Measurements from ENCODE around the gene CCL21. TPM values are rescaled to one million over a fixed set of nuclear protein-coding genes. Genes with fewer than 3 reads are reported as not detected.

The CCL21 gene
- total RNA-seq, 1 experiment from 2014 or later = not detected

DNA sequence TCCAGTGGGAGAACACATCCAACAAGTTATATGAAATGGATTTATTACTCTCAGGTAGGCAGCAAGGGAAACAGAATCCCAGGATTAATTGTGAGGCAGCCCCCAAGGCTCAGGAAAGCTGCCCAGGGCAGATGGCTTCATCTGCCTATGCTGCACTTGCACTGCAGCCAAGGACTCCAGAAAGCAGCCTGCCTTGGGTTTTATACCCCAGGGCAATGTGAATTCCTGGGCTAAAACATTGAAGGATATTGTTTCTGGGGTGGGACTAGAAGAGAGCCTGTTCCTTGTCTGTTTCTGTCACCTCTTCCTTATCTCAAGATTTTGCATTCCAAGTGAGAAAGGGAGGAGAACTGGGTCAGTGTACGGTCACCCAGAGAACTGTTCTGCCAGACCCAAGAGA lies 38.6 kb downstream of the CCL21 start:
- no peak for ATAC-seq
- H3K9me3 ChIP-seq (ENCODE audit: control insufficient read depth, insufficient read depth, low read depth, low read length) = no peaks in the 10 kb centered on the region
- H3K36me3 ChIP-seq (ENCODE audit: control insufficient read depth, insufficient read depth, low read length) = no peaks in the 10 kb centered on the region
- no TSS peak for BruUV-seq (replicated peaks)
- ChIA-PET POLR2A (no interaction called here), CTCF (no interaction called here)
- in situ Hi-C loops (cut with HindIII; ENCODE audit: low pct_unique_long_range_greater_than_20kb, low sequenced_read_pairs) = no loop called here
- H3K27ac ChIP-seq (ENCODE audit: low read length) = no peak overlapping the region
- TF ChIP-seq POLR2AphosphoS5 (IDR thresholded peaks at IDR 0.05; ENCODE audit: low read depth, low read length) (no peak), TCF7L2 (IDR thresholded peaks at IDR 0.05; ENCODE audit: low read depth, low read length) (no peak)
- TF ChIP-seq, protein P1, sequence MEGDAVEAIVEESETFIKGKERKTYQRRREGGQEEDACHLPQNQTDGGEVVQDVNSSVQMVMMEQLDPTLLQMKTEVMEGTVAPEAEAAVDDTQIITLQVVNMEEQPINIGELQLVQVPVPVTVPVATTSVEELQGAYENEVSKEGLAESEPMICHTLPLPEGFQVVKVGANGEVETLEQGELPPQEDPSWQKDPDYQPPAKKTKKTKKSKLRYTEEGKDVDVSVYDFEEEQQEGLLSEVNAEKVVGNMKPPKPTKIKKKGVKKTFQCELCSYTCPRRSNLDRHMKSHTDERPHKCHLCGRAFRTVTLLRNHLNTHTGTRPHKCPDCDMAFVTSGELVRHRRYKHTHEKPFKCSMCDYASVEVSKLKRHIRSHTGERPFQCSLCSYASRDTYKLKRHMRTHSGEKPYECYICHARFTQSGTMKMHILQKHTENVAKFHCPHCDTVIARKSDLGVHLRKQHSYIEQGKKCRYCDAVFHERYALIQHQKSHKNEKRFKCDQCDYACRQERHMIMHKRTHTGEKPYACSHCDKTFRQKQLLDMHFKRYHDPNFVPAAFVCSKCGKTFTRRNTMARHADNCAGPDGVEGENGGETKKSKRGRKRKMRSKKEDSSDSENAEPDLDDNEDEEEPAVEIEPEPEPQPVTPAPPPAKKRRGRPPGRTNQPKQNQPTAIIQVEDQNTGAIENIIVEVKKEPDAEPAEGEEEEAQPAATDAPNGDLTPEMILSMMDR (IDR thresholded peaks at IDR 0.05) = no peak
- no peaks in the 10 kb centered on the region; the same call in 1 of the 2 replicates for H3K4me1 ChIP-seq (ENCODE audit: control insufficient read depth, insufficient read depth, low read length)
- H3K4me3 ChIP-seq (ENCODE audit: low read depth in 2 of 2, low read length in 2 of 2) = no peak overlapping the region
- DNase-seq (ENCODE audit: low read depth, low spot score) = no peak
- H3K27me3 ChIP-seq (ENCODE audit: control insufficient read depth, insufficient read depth, low read length) = no peaks in the 10 kb centered on the region
- intact Hi-C loops (cut with micrococcal nuclease; ENCODE audit: unreplicated experiment) = no loop called here

DNA sequence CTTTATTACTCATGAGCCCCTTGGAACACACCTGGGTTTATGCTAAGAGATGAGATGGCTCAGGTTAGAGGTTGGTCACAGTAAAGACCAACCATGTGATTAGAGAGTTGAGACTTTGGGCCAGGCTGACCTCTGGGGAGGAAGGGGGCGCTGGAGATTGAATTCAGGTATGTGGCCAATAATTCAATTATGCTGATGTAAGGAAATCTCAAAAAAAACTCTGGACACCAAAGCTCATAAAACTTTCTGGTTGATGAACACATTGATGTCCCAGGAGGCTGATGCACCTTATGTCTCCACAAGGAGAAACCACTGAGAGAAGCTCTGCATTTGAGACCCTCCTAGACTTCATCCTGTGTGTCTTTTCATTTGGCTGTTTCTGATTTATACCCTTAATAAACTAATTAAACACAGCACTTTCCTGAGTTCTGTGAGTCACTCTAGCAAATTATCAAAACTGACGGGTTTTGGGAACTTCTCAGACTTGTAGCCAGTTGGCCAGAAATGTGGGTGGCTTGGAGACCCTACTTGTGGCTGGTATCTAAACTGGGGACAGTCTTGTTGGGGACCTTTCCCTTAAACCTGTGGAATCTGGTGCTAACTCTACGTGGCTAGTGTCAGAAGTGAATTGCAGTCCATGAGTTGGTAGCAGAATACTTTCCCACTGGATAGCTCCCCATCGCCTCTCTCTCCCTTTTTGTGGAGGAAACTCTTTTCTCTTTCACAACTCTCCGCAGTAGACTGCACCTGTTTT lies 40.0 kb downstream of the CCL21 start:
- ChIA-PET POLR2A (interaction anchor here (0.6 kb wide), 1 partner anchor 22 kb away, joined by 3 read pairs; no protein-coding TSS in a partner anchor), CTCF (no interaction called here)
- H3K36me3 ChIP-seq (ENCODE audit: control insufficient read depth, insufficient read depth, low read length) = no peaks in the 10 kb centered on the region
- H3K27me3 ChIP-seq (ENCODE audit: control insufficient read depth, insufficient read depth, low read length) = no peaks in the 10 kb centered on the region
- no peaks in the 10 kb centered on the region for H3K9me3 ChIP-seq (ENCODE audit: control insufficient read depth, insufficient read depth, low read depth, low read length)
- TF ChIP-seq SIN3A (IDR thresholded peaks at IDR 0.05; ENCODE audit: borderline replicate concordance, insufficient read depth, low read depth, low read length) = no peak
- TF ChIP-seq, protein P2, sequence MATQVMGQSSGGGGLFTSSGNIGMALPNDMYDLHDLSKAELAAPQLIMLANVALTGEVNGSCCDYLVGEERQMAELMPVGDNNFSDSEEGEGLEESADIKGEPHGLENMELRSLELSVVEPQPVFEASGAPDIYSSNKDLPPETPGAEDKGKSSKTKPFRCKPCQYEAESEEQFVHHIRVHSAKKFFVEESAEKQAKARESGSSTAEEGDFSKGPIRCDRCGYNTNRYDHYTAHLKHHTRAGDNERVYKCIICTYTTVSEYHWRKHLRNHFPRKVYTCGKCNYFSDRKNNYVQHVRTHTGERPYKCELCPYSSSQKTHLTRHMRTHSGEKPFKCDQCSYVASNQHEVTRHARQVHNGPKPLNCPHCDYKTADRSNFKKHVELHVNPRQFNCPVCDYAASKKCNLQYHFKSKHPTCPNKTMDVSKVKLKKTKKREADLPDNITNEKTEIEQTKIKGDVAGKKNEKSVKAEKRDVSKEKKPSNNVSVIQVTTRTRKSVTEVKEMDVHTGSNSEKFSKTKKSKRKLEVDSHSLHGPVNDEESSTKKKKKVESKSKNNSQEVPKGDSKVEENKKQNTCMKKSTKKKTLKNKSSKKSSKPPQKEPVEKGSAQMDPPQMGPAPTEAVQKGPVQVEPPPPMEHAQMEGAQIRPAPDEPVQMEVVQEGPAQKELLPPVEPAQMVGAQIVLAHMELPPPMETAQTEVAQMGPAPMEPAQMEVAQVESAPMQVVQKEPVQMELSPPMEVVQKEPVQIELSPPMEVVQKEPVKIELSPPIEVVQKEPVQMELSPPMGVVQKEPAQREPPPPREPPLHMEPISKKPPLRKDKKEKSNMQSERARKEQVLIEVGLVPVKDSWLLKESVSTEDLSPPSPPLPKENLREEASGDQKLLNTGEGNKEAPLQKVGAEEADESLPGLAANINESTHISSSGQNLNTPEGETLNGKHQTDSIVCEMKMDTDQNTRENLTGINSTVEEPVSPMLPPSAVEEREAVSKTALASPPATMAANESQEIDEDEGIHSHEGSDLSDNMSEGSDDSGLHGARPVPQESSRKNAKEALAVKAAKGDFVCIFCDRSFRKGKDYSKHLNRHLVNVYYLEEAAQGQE (IDR thresholded peaks at IDR 0.05; ENCODE audit: insufficient read depth in 1 of 2, low read depth in 2 of 2, low read length in 1 of 2) = no peak
- TF ChIP-seq, protein P1 (IDR thresholded peaks at IDR 0.05) = no peak
- no peak for TF ChIP-seq POLR2AphosphoS5 (IDR thresholded peaks at IDR 0.05; ENCODE audit: low read depth, low read length)
- TF ChIP-seq TCF7L2 (IDR thresholded peaks at IDR 0.05; ENCODE audit: low read depth, low read length) = no peak
- no TSS peak for BruUV-seq (replicated peaks)
- intact Hi-C loops (cut with micrococcal nuclease; ENCODE audit: unreplicated experiment) (no loop called here), in situ Hi-C loops (cut with HindIII; ENCODE audit: low pct_unique_long_range_greater_than_20kb, low sequenced_read_pairs) (no loop called here)
- no peak overlapping the region for H3K4me3 ChIP-seq (ENCODE audit: low read depth in 2 of 2, low read length in 2 of 2)
- H3K27ac ChIP-seq (ENCODE audit: low read length) = no peak overlapping the region
- DNase-seq (ENCODE audit: low read depth, low spot score) = no peak
- no peak for ATAC-seq
- H3K4me1 ChIP-seq (ENCODE audit: control insufficient read depth, insufficient read depth, low read length) = no peaks in the 10 kb centered on the region; the same call in 1 of the 2 replicates
